ENCODE results near the gene MYH14.

DNA sequence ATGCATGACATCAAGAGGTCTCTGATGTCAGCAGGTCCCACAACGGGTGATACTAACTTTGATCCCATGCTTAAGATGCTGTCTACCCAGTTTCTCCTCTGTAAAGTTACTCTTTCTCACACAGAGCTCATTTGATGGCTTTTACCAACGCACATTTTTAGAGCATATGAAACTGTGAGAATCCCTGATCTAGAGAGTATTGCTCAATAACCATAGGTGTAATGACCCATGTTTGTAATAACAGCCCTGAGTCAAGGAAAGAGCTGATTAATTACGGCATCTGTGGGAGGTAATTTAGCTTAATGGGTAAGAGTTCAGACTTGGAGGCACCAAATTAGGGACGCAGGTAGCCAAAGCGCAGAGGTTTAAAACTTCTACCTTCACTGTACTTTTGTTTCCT, 22.3 kb upstream of the MYH14 start:
- no peak for TF ChIP-seq YY1 (IDR thresholded peaks at IDR 0.05; ENCODE audit: low read depth, low read length)
- TF ChIP-seq CBX8 (IDR thresholded peaks at IDR 0.05; ENCODE audit: borderline replicate concordance, low read depth, low read length) = no peak
- TF ChIP-seq POLR2A (IDR thresholded peaks at IDR 0.05; ENCODE audit: control extremely low read depth in 1 of 2, low read depth in 2 of 2, low read length in 2 of 2) = no peak
- TF ChIP-seq EGR1 (IDR thresholded peaks at IDR 0.05; ENCODE audit: borderline replicate concordance, low read depth, low read length) = no peak
- no peak for TF ChIP-seq SP1 (IDR thresholded peaks at IDR 0.05; ENCODE audit: low read depth, low read length)
- TF ChIP-seq CBX5 (IDR thresholded peaks at IDR 0.05; ENCODE audit: low read depth, low read length) = no peak
